Endodermal cell (in vitro differentiated cells): ENCODE data around the gene CCDC88C. TPM values are rescaled to one million over a fixed set of nuclear protein-coding genes. Genes with fewer than 3 reads are reported as not detected.
A peak's percentile ranks its signal among the peaks of the same experiment; 100 is the strongest.

Experiments
- DNase-seq: peaks from one replicate; pipeline ENCODE4 v3.0.0-alpha.2; 2017
- H3K27ac ChIP-seq: 2 replicates; pipeline ENCODE4 v1.5.1; 2013; ENCODE audit warnings: mild to moderate bottlenecking, low read depth, low read length, moderate library complexity
- H3K27me3 ChIP-seq: 2 replicates; pipeline ENCODE4 v1.6.1; 2013; ENCODE audit warnings: mild to moderate bottlenecking, low read length, moderate library complexity; ENCODE audit not compliant: insufficient read depth, control insufficient read depth, poor library complexity, severe bottlenecking
- H3K36me3 ChIP-seq: 2 replicates; pipeline ENCODE4 v1.7.0; 2013; ENCODE audit warnings: mild to moderate bottlenecking, low read length, moderate library complexity; ENCODE audit not compliant: control insufficient read depth, insufficient read depth
- H3K4me1 ChIP-seq: one replicate; pipeline ENCODE4 v1.7.0; 2013; ENCODE audit warnings: low read length; ENCODE audit not compliant: control insufficient read depth, insufficient read depth
- H3K4me3 ChIP-seq: 2 replicates; pipeline ENCODE4 v1.5.1; 2013; ENCODE audit warnings: mild to moderate bottlenecking, low read length, moderate library complexity
- H3K9ac ChIP-seq: 2 replicates; pipeline ENCODE4 v1.6.1; 2013; ENCODE audit warnings: mild to moderate bottlenecking, low read length, moderate library complexity; ENCODE audit not compliant: poor library complexity, severe bottlenecking; ENCODE audit errors: extremely low read depth
- H3K9me3 ChIP-seq: 2 replicates; pipeline ENCODE4 v1.6.1; 2013; ENCODE audit warnings: mild to moderate bottlenecking, low read length, moderate library complexity; ENCODE audit not compliant: control insufficient read depth
- H3K27ac Mint-ChIP-seq: 2 replicates; pipeline ENCODE4 v1.8.0; 2020; ENCODE audit warnings: mixed read lengths
- H3K27me3 Mint-ChIP-seq: 2 replicates; pipeline ENCODE4 v1.8.0; 2021; ENCODE audit warnings: mild to moderate bottlenecking, mixed read lengths; ENCODE audit not compliant: insufficient read depth
- H3K36me3 Mint-ChIP-seq: 2 replicates; pipeline ENCODE4 v1.8.0; 2020; ENCODE audit warnings: low read depth, mixed read lengths
- H3K4me1 Mint-ChIP-seq: 2 replicates; pipeline ENCODE4 v1.8.0; 2020; ENCODE audit warnings: mixed read lengths
- H3K4me3 Mint-ChIP-seq: 2 replicates; pipeline ENCODE4 v1.8.0; 2020; ENCODE audit warnings: mild to moderate bottlenecking, moderate library complexity, mixed read lengths
- H3K9me3 Mint-ChIP-seq: 2 replicates; pipeline ENCODE4 v1.8.0; 2020; ENCODE audit warnings: mild to moderate bottlenecking, mixed read lengths
- WGBS, 2 experiments: methylation state at CpG; one replicate each; pipeline versions ENCODE4 v1.1.5 to v1.1.7; 2013; ENCODE audit warnings: missing lambda C conversion rate in 2 of 2, mixed read lengths in 1 of 2; ENCODE audit not compliant: insufficient coverage in 1 of 2, insufficient read length in 1 of 2; 5-methylcytosine and 5-hydroxymethylcytosine counted together
- total RNA-seq, 2 donors: library from RNA; stranded (reverse); fragmentation: NEBNext Ultra II Directional in 1 of 2; extraction: Animal tissue kit (Norgen Biotek cat#: 25700) in 1 of 2; gene quantifications; 2 replicates in 1 of 2; 3 replicates in 1 of 2; pipeline ENCODE4 v1.2.1, GENCODE V29; 2021
- TF ChIP-seq, protein P1 (sequence below): fragments of 200-600 bp; sonication (generic); conservative IDR thresholded peaks from 2 replicates; pipeline ENCODE4 v1.5.0; 2021; ENCODE audit warnings: antibody characterized with exemption, mild to moderate bottlenecking

The CCDC88C gene
- total RNA-seq, 2 donors from 2014 or later: 50.0 to 50.5 TPM

DNA sequence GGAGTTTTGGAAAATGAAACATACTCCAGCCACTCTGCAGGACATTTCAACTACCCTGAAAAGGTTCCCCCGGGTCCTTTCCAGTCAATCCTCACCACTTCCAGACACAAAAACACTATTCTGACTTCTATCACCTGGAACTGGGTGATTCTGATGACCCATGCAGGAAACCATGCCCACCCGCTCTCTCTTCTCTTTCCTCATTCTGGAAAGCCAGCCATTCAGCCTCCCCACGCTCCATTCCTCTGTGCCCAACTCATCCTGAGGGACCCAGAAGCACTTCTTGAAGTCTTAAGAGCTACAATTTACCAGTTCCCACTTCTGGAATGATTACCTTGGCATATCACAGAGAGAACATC lies 3.2 kb downstream of the CCDC88C start:
- H3K4me1 Mint-ChIP-seq: peaks cover 46% of the 10 kb centered on the region

DNA sequence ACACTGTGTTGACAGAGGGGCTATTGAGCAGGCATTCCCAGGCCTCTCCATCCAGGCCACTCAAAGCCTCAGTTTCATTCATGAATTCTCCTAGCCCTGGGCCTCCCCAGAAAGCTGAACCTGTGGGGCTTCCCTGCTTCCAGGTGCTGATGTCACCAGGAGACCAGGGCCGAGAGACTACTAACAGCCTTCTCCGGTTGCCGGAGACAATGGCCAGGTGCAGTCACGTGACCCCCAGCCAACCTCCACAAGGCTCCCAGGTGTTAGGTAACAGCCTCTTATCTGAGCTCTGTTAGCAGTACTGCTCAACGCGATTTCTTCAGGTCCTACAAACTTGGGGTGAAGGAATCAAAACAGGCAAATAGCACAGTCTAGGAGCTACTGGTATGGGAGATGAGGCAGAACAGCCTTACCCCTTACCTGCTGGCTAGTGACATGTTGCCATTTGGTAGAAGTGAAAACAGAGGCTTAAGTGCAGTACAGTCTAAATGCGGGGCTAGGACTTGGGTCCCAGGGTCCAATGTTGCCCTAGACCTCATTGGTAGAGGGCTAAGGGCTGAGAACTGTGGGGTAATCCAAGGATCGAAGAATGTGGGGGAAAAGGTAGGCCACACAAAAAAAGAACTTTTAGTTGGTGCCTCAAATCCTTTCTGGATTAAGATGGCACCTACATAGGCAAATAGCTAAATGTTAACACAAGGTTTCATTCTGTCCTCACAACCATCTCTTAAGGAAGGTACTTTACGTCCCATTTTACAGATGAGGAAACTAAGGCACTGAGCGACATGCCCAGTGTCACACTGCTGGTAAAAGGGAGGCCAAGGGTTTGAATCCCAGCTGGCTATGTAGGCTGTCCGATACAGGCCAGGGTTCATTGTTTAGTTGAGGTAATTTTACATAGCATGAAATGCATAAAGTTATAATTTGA lies 3.8 kb downstream of the CCDC88C start:
- H3K9ac ChIP-seq: peak overlapping the region; percentile 19
- H3K27ac ChIP-seq: no peak overlapping the region
- peak; percentile 97 for DNase-seq
- TF ChIP-seq, protein P1, sequence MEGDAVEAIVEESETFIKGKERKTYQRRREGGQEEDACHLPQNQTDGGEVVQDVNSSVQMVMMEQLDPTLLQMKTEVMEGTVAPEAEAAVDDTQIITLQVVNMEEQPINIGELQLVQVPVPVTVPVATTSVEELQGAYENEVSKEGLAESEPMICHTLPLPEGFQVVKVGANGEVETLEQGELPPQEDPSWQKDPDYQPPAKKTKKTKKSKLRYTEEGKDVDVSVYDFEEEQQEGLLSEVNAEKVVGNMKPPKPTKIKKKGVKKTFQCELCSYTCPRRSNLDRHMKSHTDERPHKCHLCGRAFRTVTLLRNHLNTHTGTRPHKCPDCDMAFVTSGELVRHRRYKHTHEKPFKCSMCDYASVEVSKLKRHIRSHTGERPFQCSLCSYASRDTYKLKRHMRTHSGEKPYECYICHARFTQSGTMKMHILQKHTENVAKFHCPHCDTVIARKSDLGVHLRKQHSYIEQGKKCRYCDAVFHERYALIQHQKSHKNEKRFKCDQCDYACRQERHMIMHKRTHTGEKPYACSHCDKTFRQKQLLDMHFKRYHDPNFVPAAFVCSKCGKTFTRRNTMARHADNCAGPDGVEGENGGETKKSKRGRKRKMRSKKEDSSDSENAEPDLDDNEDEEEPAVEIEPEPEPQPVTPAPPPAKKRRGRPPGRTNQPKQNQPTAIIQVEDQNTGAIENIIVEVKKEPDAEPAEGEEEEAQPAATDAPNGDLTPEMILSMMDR: no peak
- peaks cover 46% of the 10 kb centered on the region for H3K4me1 Mint-ChIP-seq
- peaks cover 36% of the 10 kb centered on the region for H3K36me3 Mint-ChIP-seq
- peaks cover 9% of the 10 kb centered on the region for H3K4me1 ChIP-seq
- peaks cover 8% of the 10 kb centered on the region for H3K36me3 ChIP-seq
- H3K27me3 Mint-ChIP-seq: no peaks in the 10 kb centered on the region
- no peaks in the 10 kb centered on the region for H3K9me3 Mint-ChIP-seq
- WGBS, 2 experiments: 69 to 82% methylated on average over 8 to 11 of the region's 11 CpGs
- H3K27me3 ChIP-seq: no peaks in the 10 kb centered on the region
- no peak overlapping the region for H3K4me3 ChIP-seq
- H3K9me3 ChIP-seq: no peaks in the 10 kb centered on the region
- no peak overlapping the region for H3K4me3 Mint-ChIP-seq
- H3K27ac Mint-ChIP-seq: peak overlapping the region; percentile 83

More for the DNA sequence above, 3.2 kb downstream of the CCDC88C start:
- peaks cover 34% of the 10 kb centered on the region for H3K36me3 Mint-ChIP-seq
- Histone ChIP-seq H3K4me1 (peaks cover 9% of the 10 kb centered on the region), H3K9me3 (no peaks in the 10 kb centered on the region), H3K27ac (peak overlapping the region; percentile 87), H3K36me3 (peaks cover 8% of the 10 kb centered on the region), H3K4me3 (no peak overlapping the region), H3K27me3 (no peaks in the 10 kb centered on the region), H3K9ac (no peak overlapping the region)
- H3K9me3 Mint-ChIP-seq: no peaks in the 10 kb centered on the region
- no peaks in the 10 kb centered on the region for H3K27me3 Mint-ChIP-seq
- H3K27ac Mint-ChIP-seq: peak overlapping the region; percentile 59
- DNase-seq: no peak
- WGBS, 2 experiments: 91 to 92% methylated on average over 3 of the region's 3 CpGs
- peak overlapping the region; percentile 20 for H3K4me3 Mint-ChIP-seq
- TF ChIP-seq, protein P1: no peak

DNA sequence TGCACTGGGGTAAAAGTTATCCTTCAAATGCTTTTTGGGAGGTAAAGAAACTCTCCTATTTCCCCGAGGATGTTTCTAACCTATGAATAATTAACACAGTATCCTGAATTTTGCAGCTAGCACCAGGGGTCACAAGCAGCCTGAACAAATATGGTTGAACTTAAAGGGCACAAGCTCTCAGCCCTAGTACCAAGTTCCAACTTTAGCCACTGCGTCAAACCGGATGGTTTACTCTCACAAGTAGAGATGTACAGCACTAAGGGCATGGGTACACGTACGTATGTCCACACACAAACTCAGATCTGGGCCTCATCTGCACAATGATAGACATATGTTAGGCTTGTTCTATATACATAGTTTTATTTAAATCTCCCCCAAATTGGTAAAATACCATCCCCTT lies 4.7 kb downstream of the CCDC88C start:
- Histone ChIP-seq H3K27ac (no peak overlapping the region), H3K9me3 (no peaks in the 10 kb centered on the region), H3K9ac (peak overlapping the region; percentile 19), H3K36me3 (peaks cover 14% of the 10 kb centered on the region), H3K4me1 (peaks cover 9% of the 10 kb centered on the region), H3K27me3 (no peaks in the 10 kb centered on the region), H3K4me3 (no peak overlapping the region)
- peaks cover 44% of the 10 kb centered on the region for H3K36me3 Mint-ChIP-seq
- H3K4me3 Mint-ChIP-seq: no peak overlapping the region
- 85 to 97% methylated on average over 3 to 5 of the region's 5 CpGs for WGBS, 2 experiments
- TF ChIP-seq, protein P1: no peak
- no peaks in the 10 kb centered on the region for H3K9me3 Mint-ChIP-seq
- peak overlapping the region; percentile 74 for H3K27ac Mint-ChIP-seq
- H3K4me1 Mint-ChIP-seq: peaks cover 46% of the 10 kb centered on the region
- no peak for DNase-seq
- H3K27me3 Mint-ChIP-seq: no peaks in the 10 kb centered on the region
